Measurements from ENCODE around the gene PCDH12.

The PCDH12 gene

GRCh38 chr5:141982626-141983025, 24.6 kb upstream of the PCDH12 start:
- Histone ChIP-seq H3K4me1 (ENCODE audit: control insufficient read depth, low read length) (no peaks in the 10 kb centered on the region), H3F3A (ENCODE audit: control insufficient read depth, insufficient read depth) (no peaks in the 10 kb centered on the region), H3K27ac (ENCODE audit: low read depth, low read length) (no peak overlapping the region), H3K9me3 (ENCODE audit: control insufficient read depth, insufficient read depth, low read length) (no peaks in the 10 kb centered on the region), H3K79me2 (ENCODE audit: control insufficient read depth, low read length) (no peaks in the 10 kb centered on the region), H4K20me1 (ENCODE audit: control insufficient read depth, insufficient read depth, low read depth, low read length) (no peaks in the 10 kb centered on the region), H3K9me2 (replicated peaks; ENCODE audit: control insufficient read depth, low read length) (no peaks in the 10 kb centered on the region), H3K4me2 (ENCODE audit: low read length) (no peak overlapping the region), H3K4me3 (ENCODE audit: low read length) (no peak overlapping the region), H3K27me3 (ENCODE audit: control insufficient read depth, low read length) (no peaks in the 10 kb centered on the region), H3K36me3 (ENCODE audit: control insufficient read depth, low read length) (peaks cover 72% of the 10 kb centered on the region)
- no peak for TF ChIP-seq EZH2phosphoT487 (IDR thresholded peaks at IDR 0.05; ENCODE audit: borderline replicate concordance, low read length)
- TF ChIP-seq, protein P1, sequence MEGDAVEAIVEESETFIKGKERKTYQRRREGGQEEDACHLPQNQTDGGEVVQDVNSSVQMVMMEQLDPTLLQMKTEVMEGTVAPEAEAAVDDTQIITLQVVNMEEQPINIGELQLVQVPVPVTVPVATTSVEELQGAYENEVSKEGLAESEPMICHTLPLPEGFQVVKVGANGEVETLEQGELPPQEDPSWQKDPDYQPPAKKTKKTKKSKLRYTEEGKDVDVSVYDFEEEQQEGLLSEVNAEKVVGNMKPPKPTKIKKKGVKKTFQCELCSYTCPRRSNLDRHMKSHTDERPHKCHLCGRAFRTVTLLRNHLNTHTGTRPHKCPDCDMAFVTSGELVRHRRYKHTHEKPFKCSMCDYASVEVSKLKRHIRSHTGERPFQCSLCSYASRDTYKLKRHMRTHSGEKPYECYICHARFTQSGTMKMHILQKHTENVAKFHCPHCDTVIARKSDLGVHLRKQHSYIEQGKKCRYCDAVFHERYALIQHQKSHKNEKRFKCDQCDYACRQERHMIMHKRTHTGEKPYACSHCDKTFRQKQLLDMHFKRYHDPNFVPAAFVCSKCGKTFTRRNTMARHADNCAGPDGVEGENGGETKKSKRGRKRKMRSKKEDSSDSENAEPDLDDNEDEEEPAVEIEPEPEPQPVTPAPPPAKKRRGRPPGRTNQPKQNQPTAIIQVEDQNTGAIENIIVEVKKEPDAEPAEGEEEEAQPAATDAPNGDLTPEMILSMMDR (IDR thresholded peaks at IDR 0.05; ENCODE audit: low read depth, low read length, poor library complexity, severe bottlenecking): no peak

DNA sequence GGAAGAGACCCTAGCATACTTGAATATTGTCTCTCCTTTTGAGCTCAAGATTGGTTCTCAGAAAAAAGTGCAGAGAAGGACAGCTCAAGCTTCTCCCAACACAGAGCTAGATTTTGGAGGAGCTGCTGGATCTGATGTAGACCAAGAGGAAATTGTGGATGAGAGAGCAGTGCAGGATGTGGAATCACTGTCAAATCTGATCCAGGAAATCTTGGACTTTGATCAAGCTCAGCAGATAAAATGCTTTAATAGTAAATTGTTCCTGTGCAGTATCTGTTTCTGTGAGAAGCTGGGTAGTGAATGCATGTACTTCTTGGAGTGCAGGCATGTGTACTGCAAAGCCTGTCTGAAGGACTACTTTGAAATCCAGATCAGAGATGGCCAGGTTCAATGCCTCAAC, 20.4 kb upstream of the PCDH12 start:
- Histone ChIP-seq H3K4me2 (ENCODE audit: low read length) (no peak overlapping the region), H3K36me3 (ENCODE audit: control insufficient read depth, low read length) (peaks cover 71% of the 10 kb centered on the region), H3K27me3 (ENCODE audit: control insufficient read depth, low read length) (no peaks in the 10 kb centered on the region), H3F3A (ENCODE audit: control insufficient read depth, insufficient read depth) (no peaks in the 10 kb centered on the region; the same call in 1 of the 2 replicates), H3K27ac (ENCODE audit: low read depth, low read length) (no peak overlapping the region), H4K20me1 (ENCODE audit: control insufficient read depth, insufficient read depth, low read depth, low read length) (no peaks in the 10 kb centered on the region), H3K9me2 (replicated peaks; ENCODE audit: control insufficient read depth, low read length) (no peaks in the 10 kb centered on the region), H3K4me3 (ENCODE audit: low read length) (no peak overlapping the region), H3K4me1 (ENCODE audit: control insufficient read depth, low read length) (no peaks in the 10 kb centered on the region), H3K79me2 (ENCODE audit: control insufficient read depth, low read length) (peaks cover 3% of the 10 kb centered on the region; the same call in 1 of the 2 replicates), H3K9me3 (ENCODE audit: control insufficient read depth, insufficient read depth, low read length) (no peaks in the 10 kb centered on the region)
- TF ChIP-seq, protein P1 (IDR thresholded peaks at IDR 0.05; ENCODE audit: low read depth, low read length, poor library complexity, severe bottlenecking): no peak
- TF ChIP-seq EZH2phosphoT487 (IDR thresholded peaks at IDR 0.05; ENCODE audit: borderline replicate concordance, low read length): no peak

DNA sequence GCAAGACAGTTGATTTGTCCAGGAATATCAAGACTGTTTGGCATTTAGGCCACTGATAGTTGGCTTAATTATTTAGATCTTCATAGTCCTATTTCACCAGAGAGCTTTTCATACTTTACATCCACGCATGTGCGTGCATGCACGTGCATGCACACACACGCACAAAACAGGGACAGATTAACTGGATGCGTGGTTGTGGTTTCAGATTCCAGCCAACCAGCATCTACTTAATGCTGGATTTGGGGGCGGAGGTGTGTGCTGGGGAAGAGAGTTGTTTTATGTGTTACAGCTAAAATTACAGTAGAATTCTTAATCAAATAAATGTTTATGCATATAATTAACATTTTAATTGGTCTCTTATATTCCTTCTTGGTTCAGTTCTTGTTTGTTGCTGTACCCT, 18.2 kb upstream of the PCDH12 start:
- H3K4me1 ChIP-seq (ENCODE audit: control insufficient read depth, low read length): peaks cover under 1% of the 10 kb centered on the region
- H4K20me1 ChIP-seq (ENCODE audit: control insufficient read depth, insufficient read depth, low read depth, low read length): no peaks in the 10 kb centered on the region
- TF ChIP-seq, protein P1 (IDR thresholded peaks at IDR 0.05; ENCODE audit: low read depth, low read length, poor library complexity, severe bottlenecking): no peak
- no peak overlapping the region for H3K4me3 ChIP-seq (ENCODE audit: low read length)
- no peaks in the 10 kb centered on the region for H3K9me2 ChIP-seq (replicated peaks; ENCODE audit: control insufficient read depth, low read length)
- H3K4me2 ChIP-seq (ENCODE audit: low read length): no peak overlapping the region
- H3K27me3 ChIP-seq (ENCODE audit: control insufficient read depth, low read length): no peaks in the 10 kb centered on the region
- peaks cover 77% of the 10 kb centered on the region for H3K36me3 ChIP-seq (ENCODE audit: control insufficient read depth, low read length)
- peaks cover 13% of the 10 kb centered on the region for H3K79me2 ChIP-seq (ENCODE audit: control insufficient read depth, low read length)
- H3K27ac ChIP-seq (ENCODE audit: low read depth, low read length): no peak overlapping the region
- H3F3A ChIP-seq (ENCODE audit: control insufficient read depth, insufficient read depth): no peaks in the 10 kb centered on the region; the same call in 1 of the 2 replicates
- no peaks in the 10 kb centered on the region for H3K9me3 ChIP-seq (ENCODE audit: control insufficient read depth, insufficient read depth, low read length)
